Measurements from ENCODE around the gene SPATA3. TPM values are rescaled to one million over a fixed set of nuclear protein-coding genes. Genes with fewer than 3 reads are reported as not detected.

The SPATA3 gene
- total RNA-seq, 6 experiments from 2014 or later = not detected

DNA sequence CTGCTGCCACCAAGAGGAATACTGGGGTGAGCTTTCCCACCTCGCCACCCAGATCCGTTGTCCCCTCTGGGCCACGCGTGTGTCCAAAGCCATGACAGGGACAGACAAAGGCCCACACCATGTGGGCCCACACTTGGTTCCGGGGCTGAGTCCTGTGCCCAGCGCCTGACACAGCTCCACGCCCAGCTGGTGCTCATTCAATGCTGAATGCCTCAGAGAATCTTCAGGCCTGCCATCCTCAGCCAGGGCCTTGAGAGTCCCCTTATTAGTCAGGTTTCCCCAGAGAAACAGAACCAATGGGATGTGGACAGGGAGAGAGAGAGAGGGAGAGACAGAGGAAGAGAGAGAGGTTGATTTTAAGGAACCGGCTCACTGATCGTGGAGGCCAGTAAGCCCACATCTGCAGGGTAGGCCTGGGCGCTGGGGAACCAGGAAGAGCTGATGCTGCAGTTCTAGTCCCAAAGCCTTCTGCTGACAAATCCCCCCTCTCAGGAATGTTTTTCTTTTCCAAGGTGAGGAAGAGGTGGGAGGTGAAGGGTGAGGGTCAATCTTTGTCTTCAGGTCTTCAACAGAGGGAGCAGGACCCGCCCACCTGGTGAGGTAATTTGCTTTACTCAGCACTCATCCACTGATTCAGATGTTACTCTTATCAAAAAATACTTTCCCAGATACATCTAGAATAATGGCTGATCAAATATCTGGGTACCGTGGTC is 10.2 kb upstream of the SPATA3 start:
- Mint-ChIP-seq H3K36me3 (ENCODE audit: low read depth) (no peaks in the 10 kb centered on the region), H3K9me3 (no peaks in the 10 kb centered on the region), H3K27me3 (ENCODE audit: insufficient read depth) (peaks cover 20% of the 10 kb centered on the region), H3K4me3 (no peak overlapping the region), H3K27ac (no peak overlapping the region), H3K4me1 (ENCODE audit: low read depth) (no peaks in the 10 kb centered on the region)
- TF ChIP-seq, protein P1, sequence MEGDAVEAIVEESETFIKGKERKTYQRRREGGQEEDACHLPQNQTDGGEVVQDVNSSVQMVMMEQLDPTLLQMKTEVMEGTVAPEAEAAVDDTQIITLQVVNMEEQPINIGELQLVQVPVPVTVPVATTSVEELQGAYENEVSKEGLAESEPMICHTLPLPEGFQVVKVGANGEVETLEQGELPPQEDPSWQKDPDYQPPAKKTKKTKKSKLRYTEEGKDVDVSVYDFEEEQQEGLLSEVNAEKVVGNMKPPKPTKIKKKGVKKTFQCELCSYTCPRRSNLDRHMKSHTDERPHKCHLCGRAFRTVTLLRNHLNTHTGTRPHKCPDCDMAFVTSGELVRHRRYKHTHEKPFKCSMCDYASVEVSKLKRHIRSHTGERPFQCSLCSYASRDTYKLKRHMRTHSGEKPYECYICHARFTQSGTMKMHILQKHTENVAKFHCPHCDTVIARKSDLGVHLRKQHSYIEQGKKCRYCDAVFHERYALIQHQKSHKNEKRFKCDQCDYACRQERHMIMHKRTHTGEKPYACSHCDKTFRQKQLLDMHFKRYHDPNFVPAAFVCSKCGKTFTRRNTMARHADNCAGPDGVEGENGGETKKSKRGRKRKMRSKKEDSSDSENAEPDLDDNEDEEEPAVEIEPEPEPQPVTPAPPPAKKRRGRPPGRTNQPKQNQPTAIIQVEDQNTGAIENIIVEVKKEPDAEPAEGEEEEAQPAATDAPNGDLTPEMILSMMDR (IDR thresholded peaks at IDR 0.05) = no peak
- no peak for DNase-seq

DNA sequence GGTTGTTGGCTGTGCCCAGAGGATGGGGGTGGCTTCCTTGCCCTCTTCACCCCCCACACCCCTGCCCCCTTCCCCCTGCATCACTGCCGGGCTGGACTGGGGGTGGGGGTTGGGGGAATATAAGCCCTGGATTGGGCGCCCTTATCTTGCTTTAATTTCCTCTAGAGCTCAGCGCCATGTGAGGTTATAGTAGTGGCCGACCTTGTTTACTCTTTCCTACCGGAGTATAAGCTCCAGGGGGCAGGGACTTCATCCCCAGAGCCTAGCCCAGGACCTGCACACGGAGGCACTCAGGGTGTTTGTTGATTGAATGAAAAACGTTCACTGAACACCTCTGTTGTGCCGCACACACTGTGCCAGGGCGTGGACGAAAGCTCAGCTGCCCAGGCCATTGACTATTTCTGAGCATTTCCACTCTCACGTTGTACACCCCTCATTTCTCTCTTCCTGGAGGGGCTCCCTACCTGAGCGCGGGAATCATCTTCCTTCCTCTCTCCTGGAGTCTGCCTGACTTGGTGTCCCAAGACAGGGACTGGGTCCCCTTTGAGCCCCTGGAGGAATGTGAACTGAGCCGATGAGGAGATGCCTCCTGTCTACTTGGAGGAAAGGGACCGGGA is 9.3 kb upstream of the SPATA3 start:
- H3K27me3 Mint-ChIP-seq (ENCODE audit: insufficient read depth) = peaks cover 21% of the 10 kb centered on the region

DNA sequence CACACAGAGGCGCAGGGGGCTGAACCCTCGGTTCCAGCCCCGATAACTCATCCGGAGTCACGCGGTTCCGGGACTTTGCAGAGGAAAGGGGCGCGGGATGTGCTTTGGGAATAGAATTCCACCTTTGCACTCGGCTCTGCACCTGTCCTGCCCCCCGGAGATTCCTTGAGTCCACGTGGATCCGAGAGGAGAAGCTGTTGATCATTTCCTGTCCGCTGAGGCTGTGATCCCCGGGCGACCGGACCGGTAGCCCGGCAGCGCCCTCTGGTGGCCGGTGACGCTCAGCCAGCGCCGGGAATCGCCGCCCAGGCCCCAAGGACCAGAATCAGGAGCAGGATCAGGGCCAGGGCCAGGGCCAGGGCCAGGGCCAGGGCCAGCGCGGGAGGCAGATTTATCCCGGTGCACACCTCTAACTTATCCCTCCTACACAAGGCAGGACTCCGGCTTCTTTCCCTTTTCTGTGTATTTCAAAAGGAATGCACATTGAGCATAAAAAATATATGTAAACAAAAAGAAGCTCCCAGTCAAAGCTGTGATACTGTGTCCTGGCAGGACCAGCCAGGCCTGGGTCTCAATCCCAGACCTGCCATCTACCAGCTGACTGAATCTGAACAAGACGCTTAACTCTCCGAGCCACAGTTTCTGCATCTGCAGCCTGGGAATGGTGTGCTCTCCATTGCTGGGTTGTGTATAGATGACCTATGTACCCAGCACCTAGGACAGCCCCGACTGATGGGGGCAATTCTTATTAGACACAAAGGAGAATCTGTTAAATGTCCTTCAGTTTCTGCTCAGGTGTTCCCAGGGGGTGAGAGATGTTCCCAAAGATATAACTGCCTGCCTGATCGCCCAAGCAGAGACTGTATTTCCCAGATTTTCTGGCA is 8.5 kb upstream of the SPATA3 start:
- TF ChIP-seq, protein P1 (IDR thresholded peaks at IDR 0.05) = peak; percentile 98
- Mint-ChIP-seq H3K36me3 (ENCODE audit: low read depth) (no peaks in the 10 kb centered on the region), H3K4me1 (ENCODE audit: low read depth) (no peaks in the 10 kb centered on the region), H3K9me3 (no peaks in the 10 kb centered on the region), H3K27me3 (ENCODE audit: insufficient read depth) (peaks cover 25% of the 10 kb centered on the region), H3K27ac (no peak overlapping the region), H3K4me3 (peak overlapping the region; percentile 75)
- peak; percentile 50 for DNase-seq

More for the DNA sequence above, 9.3 kb upstream of the SPATA3 start:
- Mint-ChIP-seq H3K27ac (no peak overlapping the region), H3K36me3 (ENCODE audit: low read depth) (no peaks in the 10 kb centered on the region), H3K4me3 (peak overlapping the region; percentile 75), H3K9me3 (no peaks in the 10 kb centered on the region), H3K4me1 (ENCODE audit: low read depth) (no peaks in the 10 kb centered on the region)
- no peak for DNase-seq
- TF ChIP-seq, protein P1 (IDR thresholded peaks at IDR 0.05) = no peak

DNA sequence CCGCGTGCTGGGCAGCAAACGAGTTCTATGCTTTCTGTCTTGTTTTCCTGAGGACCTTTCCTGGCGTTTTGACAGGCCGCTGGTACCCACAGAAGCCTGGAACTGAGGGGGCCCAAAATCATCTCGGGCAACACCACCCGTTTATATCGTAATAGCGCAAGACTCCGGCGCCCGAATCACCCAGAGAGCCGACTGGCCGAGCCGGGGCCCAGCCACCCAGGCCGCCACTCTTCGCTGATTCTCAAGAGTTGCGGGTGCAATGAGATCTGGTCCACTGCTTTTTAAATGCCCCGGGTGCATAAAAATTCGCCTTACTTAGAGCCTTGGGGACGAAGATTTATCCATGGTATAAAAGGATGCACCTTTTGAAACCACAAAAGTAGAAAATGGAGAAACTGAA is 6.2 kb upstream of the SPATA3 start:
- Mint-ChIP-seq H3K27me3 (ENCODE audit: insufficient read depth) (peaks cover 39% of the 10 kb centered on the region), H3K27ac (no peak overlapping the region), H3K36me3 (ENCODE audit: low read depth) (no peaks in the 10 kb centered on the region), H3K9me3 (no peaks in the 10 kb centered on the region), H3K4me3 (no peak overlapping the region), H3K4me1 (ENCODE audit: low read depth) (no peaks in the 10 kb centered on the region)
- DNase-seq = no peak
- TF ChIP-seq, protein P1 (IDR thresholded peaks at IDR 0.05) = no peak

DNA sequence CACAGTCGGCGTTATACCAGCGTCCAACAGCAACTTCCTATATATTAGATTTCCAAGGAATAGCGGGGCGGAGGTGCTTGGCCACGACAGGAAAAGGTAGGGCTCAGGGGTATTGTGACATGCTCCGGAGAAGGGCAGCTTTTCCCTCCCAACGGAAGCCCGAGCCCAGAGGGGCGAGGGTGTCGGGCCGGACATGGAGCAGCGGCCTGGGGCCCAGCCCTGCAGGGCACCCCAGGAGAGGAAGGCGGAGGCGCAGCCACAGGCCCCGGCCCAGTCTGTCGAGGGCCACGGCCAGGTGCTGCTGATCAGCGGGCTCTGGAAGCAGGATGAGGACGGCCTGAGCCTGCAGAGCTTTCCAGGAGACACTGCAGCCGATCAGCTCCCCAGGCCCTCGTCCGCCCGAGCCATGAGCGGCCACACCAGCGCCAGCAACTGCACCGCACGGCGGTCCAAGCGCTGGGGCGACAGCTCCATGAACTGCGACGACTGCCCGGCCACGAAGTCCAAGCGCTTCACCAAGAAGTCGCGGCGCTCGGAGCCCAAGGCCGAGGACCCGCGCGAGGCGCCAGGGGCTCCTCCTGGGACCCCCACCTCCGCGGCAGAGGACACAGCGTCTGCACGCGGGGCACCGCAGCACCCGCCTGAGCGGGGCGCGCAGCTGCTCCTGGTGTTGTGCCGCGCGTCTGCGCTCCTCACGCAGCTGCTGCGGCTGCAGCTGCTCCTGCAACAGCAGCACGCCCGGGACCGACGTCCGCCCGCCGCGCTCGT is 5.6 kb upstream of the SPATA3 start:
- TF ChIP-seq, protein P1 (IDR thresholded peaks at IDR 0.05) = no peak
- H3K27ac Mint-ChIP-seq = no peak overlapping the region
- H3K36me3 Mint-ChIP-seq (ENCODE audit: low read depth) = no peaks in the 10 kb centered on the region
- DNase-seq = no peak
- H3K27me3 Mint-ChIP-seq (ENCODE audit: insufficient read depth) = peaks cover 45% of the 10 kb centered on the region
- no peaks in the 10 kb centered on the region for H3K9me3 Mint-ChIP-seq
- H3K4me1 Mint-ChIP-seq (ENCODE audit: low read depth) = no peaks in the 10 kb centered on the region
- H3K4me3 Mint-ChIP-seq = no peak overlapping the region
